ENCODE measurements around the gene GPANK1.

GPANK1 gene

DNA sequence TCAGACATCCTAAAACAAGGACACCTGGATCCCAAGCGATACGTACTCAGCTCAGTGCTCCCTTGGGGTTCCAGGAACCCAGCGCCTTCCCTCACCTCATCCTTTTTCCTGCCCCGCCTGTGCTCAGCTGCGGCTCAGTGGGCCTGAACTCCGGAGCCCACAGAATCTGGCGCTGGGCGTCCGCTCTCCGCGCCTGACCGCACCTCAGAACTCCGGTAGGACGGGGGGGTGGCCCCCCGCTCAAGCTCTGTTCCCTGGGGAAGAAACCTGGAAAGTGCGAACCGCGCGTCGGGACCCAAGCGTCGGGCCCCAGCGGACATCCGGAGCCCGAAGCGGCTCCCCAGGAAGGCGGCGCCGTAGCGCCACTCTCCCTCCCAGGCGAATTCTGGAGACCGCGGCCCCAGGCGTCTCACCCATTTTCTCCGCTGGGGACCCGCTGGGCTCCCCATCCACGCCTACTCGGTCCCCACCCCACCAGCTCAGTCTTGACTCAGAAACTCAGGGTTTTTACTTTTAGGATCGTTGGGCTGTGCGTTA, 16.4 kb upstream of the GPANK1 start:
- no peaks in the 10 kb centered on the region for H3K27me3 ChIP-seq (ENCODE audit: insufficient read depth, poor library complexity, severe bottlenecking)
- peak; percentile 35 to 61 for DNase-seq (ENCODE audit: low read depth in 1 of 2, low spot score in 1 of 2)
- H3K27ac ChIP-seq (replicated peaks), result peak overlapping the region; percentile 29; the same call in 1 of the 2 replicates
- H3K4me3 ChIP-seq (replicated peaks; ENCODE audit: insufficient read depth, low read length), result peak overlapping the region; percentile 43
- TF ChIP-seq, protein P1, sequence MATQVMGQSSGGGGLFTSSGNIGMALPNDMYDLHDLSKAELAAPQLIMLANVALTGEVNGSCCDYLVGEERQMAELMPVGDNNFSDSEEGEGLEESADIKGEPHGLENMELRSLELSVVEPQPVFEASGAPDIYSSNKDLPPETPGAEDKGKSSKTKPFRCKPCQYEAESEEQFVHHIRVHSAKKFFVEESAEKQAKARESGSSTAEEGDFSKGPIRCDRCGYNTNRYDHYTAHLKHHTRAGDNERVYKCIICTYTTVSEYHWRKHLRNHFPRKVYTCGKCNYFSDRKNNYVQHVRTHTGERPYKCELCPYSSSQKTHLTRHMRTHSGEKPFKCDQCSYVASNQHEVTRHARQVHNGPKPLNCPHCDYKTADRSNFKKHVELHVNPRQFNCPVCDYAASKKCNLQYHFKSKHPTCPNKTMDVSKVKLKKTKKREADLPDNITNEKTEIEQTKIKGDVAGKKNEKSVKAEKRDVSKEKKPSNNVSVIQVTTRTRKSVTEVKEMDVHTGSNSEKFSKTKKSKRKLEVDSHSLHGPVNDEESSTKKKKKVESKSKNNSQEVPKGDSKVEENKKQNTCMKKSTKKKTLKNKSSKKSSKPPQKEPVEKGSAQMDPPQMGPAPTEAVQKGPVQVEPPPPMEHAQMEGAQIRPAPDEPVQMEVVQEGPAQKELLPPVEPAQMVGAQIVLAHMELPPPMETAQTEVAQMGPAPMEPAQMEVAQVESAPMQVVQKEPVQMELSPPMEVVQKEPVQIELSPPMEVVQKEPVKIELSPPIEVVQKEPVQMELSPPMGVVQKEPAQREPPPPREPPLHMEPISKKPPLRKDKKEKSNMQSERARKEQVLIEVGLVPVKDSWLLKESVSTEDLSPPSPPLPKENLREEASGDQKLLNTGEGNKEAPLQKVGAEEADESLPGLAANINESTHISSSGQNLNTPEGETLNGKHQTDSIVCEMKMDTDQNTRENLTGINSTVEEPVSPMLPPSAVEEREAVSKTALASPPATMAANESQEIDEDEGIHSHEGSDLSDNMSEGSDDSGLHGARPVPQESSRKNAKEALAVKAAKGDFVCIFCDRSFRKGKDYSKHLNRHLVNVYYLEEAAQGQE (IDR thresholded peaks at IDR 0.05; ENCODE audit: insufficient replicate concordance, low read depth), result no peak
- TF ChIP-seq GABPA (IDR thresholded peaks at IDR 0.05; ENCODE audit: low read depth) (no peak), POLR2AphosphoS5 (IDR thresholded peaks at IDR 0.05; ENCODE audit: low read depth) (no peak), SPI1 (IDR thresholded peaks at IDR 0.05; ENCODE audit: borderline replicate concordance, low read depth) (no peak)
- TF ChIP-seq, protein P2, sequence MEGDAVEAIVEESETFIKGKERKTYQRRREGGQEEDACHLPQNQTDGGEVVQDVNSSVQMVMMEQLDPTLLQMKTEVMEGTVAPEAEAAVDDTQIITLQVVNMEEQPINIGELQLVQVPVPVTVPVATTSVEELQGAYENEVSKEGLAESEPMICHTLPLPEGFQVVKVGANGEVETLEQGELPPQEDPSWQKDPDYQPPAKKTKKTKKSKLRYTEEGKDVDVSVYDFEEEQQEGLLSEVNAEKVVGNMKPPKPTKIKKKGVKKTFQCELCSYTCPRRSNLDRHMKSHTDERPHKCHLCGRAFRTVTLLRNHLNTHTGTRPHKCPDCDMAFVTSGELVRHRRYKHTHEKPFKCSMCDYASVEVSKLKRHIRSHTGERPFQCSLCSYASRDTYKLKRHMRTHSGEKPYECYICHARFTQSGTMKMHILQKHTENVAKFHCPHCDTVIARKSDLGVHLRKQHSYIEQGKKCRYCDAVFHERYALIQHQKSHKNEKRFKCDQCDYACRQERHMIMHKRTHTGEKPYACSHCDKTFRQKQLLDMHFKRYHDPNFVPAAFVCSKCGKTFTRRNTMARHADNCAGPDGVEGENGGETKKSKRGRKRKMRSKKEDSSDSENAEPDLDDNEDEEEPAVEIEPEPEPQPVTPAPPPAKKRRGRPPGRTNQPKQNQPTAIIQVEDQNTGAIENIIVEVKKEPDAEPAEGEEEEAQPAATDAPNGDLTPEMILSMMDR (IDR thresholded peaks at IDR 0.05; ENCODE audit: insufficient read depth, low read length), result no peak

DNA sequence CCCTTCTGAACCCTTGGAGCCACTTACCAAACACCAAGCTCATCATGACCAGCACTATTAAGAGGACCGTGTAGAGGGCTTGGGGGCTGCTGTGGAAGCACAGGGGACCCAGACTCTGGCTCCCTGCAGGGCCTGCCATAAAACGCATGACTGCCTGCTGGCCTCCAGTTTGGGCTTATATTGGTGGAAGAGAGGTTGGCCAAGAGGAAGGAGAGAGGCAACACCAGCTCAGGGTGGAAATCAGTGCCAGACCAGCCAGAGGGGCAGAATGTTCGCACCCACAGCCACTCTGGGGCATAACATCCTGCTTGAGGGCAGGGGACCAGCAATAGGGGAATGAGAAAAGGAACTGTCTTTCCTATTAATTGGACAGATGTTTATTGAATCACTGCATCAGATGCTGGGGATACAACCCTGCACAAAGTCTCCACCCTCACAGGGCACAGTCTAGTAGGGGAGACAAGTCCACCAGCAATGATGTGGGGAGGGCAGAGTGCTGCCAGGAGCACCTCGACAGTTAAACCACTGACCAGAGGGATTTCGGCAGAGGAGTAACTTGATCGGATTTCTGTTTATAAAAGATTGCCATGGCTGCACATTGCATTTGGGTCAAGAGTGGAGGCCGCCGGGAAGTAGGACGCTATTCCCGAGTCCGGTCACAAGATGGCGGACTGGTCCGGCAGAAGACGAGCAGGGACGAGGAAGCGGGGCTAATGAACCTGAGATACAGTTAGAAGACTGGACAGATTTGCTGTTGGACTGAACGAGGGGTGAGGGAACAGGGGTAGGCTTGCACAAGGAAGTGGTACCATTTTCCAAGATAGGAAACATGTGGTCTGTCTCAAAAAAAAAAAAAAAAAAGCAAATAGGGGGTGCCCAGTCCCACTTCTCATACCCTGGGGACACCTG, 15.7 kb upstream of the GPANK1 start, which contains the start of gene LY6G5C:
LY6G5C (minus strand) TSS at position 842 of the 909 bp plus-strand sequence; CDS start at position 148, 694 bp downstream.
- TF ChIP-seq, protein P1 (IDR thresholded peaks at IDR 0.05; ENCODE audit: insufficient replicate concordance, low read depth), result no peak
- TF ChIP-seq SPI1 (IDR thresholded peaks at IDR 0.05; ENCODE audit: borderline replicate concordance, low read depth) (peak; percentile 14; the same call in 1 of the 2 replicates), POLR2AphosphoS5 (IDR thresholded peaks at IDR 0.05; ENCODE audit: low read depth) (no peak), GABPA (IDR thresholded peaks at IDR 0.05; ENCODE audit: low read depth) (no peak)
- TF ChIP-seq, protein P2 (IDR thresholded peaks at IDR 0.05; ENCODE audit: insufficient read depth, low read length), result peak; percentile 31
- Histone ChIP-seq H3K4me3 (replicated peaks; ENCODE audit: insufficient read depth, low read length) (peak within 1 kb of the TSS; percentile 43), H3K27ac (replicated peaks) (peak within 1 kb of the TSS; percentile 29; the same call in 1 of the 2 replicates), H3K27me3 (ENCODE audit: insufficient read depth, poor library complexity, severe bottlenecking) (no peaks in the 10 kb centered on the region)
- peak; percentile 74 to 81 for DNase-seq (ENCODE audit: low read depth in 1 of 2, low spot score in 1 of 2)

DNA sequence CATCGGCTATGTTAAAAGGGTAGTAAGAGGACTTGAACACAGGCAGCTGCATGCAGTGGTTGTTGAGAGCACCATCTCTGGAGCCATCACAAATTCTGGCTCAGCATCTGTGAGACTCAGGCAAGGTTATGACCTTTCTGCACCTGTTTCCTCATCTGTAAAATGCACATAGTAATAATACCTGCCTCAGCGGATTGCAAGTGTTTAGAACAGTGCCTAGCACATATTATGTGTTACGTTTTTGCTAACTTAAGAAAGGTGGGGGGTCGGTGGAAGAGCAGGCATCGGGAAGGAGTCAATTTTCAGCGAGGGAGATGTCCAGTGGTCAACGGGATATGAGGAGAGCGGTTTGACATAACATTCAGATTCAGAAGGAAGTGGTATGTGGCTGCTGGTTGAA, 13.2 kb upstream of the GPANK1 start:
- TF ChIP-seq GABPA (IDR thresholded peaks at IDR 0.05; ENCODE audit: low read depth) (no peak), POLR2AphosphoS5 (IDR thresholded peaks at IDR 0.05; ENCODE audit: low read depth) (no peak), SPI1 (IDR thresholded peaks at IDR 0.05; ENCODE audit: borderline replicate concordance, low read depth) (no peak)
- TF ChIP-seq, protein P2 (IDR thresholded peaks at IDR 0.05; ENCODE audit: insufficient read depth, low read length), result no peak
- TF ChIP-seq, protein P1 (IDR thresholded peaks at IDR 0.05; ENCODE audit: insufficient replicate concordance, low read depth), result no peak
- Histone ChIP-seq H3K27ac (replicated peaks) (no peak overlapping the region), H3K27me3 (ENCODE audit: insufficient read depth, poor library complexity, severe bottlenecking) (no peaks in the 10 kb centered on the region), H3K4me3 (replicated peaks; ENCODE audit: insufficient read depth, low read length) (no peak overlapping the region)
- DNase-seq (ENCODE audit: low read depth in 1 of 2, low spot score in 1 of 2), result no peak

Measured in HL-60 (cell line).